CD4-positive, alpha-beta T cell treated with Interleukin-12 subunit alpha and Interleukin-12 subunit beta, for 1 hour (primary cell): ENCODE measurements around the gene MUS81.

ENCODE experiments used
- DNase-seq: peaks from one replicate; pipeline ENCODE4 v3.0.0-alpha.2; 2020

Gene MUS81

DNA sequence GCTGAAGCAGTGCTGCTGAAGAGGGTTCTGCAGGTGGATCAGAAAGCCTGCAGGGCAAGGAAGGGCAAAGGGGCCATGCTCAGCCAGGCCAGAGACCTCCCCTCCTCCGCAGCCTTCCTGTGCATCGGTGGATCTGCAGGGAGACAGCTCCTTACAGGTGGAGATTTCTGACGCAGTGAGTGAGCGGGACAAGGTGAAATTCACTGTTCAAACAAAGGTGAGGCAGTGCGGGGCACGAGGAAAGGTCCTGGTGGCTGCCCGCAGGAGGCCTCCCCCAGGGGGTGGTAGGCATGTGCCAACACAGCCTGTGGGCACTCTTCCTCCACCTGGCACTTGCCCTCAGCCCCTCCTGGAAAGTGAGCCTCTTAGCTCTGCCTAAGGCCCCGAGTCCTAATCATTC lies 10.9 kb upstream of the MUS81 start:
- DNase-seq, result no peak

DNA sequence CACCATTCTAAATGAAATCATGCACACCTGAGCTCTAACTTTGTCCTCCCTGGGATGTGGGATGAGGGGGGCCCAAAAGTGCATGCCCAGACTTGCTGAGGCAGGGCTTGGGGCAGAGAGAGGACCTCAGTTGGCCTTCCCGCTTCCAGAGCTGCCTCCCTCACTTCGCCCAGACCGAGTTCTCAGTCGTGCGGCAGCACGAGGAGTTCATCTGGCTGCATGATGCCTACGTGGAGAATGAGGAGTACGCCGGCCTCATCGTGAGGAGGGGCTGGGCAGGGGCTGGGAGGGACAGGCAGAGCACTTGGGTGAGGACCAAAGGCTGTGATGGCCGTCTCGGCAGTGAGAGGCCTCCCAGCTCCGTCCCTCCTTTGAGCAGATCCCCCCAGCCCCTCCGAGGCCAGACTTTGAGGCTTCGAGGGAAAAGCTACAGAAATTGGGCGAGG lies 10.4 kb upstream of the MUS81 start:
- DNase-seq, result no peak

DNA sequence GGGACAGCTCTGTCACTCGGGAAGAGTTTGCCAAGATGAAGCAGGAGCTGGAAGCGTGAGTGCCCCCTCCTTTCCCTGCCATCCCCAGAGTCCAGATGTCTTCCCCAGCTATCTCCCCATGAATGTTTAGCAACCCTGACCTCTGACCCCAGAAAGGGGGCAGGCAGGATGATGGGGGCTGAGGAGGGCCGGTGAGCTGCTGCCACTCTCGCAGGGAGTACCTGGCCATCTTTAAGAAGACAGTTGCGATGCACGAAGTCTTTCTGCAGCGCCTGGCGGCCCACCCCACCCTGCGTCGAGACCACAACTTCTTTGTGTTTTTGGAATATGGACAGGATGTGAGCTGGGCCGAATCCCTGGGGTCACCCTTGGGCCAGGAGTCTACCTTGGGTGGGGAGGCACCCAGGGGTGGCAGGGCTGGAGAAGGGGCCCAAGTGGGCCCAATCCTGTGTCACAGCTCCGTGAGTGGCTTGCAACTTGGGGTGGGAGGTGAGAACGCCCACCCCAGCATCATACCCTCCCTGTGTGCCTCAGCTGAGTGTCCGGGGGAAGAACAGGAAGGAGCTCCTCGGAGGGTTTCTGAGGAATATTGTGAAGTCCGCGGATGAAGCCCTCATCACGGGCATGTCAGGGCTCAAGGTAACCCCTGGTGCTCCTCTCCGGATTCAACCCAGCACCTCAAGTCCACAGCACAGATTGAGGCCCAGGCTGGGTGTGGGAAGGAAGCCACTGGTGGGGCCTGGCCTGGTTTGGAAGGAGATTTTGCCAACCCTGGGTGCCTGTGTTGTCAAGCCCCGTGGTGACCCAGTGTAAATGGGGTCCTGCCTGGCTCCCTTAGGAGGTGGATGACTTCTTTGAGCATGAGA lies 9.8 kb upstream of the MUS81 start:
- no peak for DNase-seq

DNA sequence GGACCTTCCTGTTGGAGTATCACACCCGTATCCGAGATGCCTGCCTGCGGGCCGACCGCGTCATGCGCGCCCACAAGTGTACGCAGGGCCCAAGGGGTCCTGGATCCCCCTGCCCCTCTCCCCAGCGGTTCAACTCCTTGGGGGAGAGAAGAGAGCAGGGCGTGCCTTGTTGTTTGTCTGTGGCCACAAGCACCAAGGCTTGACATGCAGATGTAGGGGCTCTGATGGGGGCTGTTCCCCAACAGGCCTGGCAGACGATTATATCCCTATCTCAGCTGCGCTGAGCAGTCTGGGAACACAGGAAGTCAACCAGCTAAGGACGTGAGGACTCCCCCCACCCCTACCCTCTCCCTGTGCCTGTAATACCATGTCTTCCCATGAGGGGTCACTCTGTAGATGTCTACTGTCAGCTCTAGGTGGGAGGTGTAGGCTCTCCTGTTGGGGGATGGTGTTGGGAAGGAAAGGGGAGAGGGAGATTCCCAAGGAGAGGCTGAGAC lies 9.1 kb upstream of the MUS81 start:
- peak; percentile 34 for DNase-seq

DNA sequence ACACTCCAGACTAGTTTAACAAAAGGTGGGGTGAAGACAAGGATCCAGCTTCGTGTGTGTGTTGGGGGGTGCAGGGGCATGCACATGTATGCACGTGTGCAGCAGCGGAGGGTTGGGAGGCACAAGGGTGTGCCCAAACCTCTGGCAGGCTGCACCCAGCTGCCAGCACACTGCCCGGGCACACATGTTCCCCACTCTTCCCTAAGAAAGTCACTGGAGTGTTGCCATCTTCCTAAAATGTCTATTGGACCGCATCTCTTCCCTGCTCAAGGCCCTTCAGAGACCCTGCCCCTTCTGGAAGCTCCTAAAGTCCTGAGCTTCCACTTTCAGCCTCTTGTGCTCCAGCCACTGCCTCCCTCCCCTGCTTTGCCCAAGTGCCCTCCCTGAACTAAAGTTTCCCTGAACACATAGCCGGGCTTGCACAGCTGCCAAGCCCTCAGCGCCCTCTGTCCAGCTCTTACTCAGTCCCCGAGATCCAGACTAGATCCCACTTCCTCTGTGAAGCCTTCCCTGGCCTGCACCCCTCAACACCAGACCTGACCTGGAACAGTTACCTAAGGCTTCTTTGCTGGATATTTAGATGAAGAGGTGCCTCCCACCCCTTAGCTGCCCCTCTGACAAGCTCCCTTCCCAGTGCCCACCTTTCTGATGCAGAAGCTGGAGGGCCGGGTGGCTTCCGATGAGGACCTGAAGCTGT lies 8.3 kb upstream of the MUS81 start:
- no peak for DNase-seq

DNA sequence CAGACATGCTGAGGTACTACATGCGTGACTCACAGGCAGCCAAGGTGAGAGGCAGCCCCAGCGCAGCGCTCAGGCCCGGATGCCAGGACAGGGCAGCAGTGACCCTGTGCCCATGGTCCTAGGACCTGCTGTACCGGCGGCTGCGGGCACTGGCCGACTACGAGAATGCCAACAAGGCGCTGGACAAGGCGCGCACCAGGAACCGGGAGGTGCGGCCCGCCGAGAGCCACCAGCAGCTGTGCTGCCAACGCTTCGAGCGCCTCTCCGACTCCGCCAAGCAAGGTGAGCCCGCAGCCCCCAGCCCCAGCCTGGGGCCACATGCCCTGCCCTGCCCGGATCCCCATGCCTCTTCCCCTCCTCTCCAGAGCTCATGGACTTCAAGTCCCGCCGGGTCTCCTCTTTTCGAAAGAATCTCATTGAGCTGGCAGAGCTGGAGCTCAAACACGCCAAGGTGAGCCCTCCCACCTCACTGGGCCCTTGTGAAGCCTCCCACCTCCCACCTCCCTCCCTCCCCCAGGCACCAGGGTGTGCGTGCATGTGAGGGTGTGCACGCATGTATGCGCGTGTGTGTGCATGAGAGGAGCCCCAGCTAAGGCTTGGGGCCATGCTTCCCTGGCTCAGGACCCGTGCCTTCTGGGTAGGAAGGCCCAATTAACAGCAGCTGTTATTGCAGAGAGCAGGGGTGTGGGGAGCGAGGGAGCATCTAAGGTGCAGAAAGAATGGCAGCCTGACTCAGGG lies 7.6 kb upstream of the MUS81 start:
- no peak for DNase-seq

DNA sequence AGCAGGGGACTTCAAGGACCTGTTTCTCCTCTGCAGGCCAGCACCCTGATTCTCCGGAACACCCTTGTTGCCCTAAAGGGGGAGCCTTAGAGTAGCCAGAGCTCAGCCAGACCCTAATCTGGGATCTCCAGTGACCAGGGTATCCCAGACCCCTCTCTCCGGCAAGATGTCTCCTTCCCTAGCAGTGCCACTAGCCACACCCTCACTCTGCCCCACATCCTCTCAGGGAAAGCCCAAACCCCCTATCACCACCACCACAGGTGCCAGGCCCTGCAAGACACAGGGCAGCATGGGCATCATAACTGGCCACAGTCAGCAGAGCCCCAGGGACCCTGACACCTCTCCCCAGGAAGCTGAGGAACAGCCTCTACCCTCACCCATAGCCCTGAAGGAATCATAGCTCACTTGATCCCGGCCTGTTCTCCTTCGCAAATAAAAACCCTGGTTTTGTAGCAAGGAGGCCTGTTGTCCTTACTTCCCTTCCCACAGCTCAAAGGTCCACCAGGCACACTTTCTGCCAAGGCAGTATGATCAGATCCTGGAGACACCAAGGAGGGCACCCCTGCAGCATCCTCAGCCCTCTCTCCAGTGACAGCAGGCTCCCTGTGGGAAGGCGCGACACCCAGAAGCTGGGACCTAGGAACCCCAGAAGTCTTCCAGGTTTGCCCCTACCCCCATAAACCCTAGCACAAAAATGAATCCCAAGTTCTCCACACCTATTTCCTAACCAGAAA lies 6.8 kb upstream of the MUS81 start:
- no peak for DNase-seq

DNA sequence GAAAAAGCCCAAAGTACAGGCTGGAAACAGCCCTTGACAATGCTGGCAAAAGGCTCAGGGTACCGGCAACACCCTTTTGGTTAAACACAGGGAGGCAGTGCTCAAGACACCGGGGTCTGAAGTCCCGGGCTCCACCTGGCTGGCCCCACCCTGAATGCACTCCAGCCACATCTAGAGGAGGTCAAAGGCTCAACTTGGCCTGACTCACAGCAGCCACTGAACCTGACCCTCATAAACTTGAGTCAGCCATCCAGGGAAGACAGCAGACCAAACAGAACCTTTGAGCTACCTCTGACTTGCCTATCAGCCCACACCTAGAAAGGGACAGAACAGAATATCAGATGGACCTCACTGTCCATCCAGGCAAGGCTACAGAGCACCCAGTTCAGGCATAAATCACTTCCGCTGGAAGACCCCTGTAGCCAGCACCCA lies 6.1 kb upstream of the MUS81 start:
- DNase-seq, result no peak

DNA sequence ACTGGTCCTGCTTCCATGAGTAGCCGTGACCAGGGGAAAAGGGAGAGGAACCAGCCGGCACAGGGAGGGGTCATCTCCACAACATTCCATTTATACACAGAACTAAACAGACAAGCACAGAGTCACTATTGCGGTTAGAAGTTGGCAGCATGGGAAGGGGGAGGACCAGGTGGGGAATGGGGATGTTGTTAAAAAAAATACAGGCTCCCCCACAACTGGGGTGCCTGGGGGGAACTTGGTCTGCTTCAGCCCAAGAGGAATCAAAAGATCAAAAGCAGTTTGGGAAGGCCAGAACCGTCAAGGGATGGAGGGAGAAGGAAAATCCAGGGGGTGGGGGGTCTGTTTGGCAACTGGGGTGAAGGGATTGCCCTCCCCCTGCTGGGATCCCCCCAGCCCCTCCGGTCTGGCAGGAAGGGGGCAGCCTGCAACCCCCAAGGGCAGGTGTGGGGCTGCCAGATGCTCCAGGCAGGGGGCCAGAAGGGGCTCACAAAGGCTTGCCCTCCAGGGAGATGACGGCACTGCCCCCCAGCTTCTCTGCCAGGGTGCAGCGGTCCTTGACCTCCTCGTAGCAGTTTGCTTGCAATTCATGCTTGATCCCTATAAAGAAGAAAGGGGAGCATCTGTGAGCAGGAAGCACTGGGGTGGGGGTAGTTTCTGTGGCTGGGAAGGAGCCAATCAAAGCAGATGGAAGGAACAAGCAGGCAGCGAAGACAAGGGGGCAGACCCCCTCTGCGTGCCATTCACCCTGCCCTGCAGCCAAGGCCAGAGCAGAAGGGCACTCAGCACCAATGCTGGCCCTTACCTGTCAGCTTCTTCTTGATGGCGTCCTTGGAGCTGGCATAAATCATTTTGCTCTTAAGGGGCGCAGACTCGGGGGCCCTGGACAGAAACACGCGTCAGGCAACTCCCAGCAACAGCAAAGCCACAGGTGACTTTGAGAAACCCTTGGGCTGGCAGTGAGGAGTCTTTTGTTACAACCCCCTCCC lies 5.1 kb upstream of the MUS81 start:
- no peak for DNase-seq

DNA sequence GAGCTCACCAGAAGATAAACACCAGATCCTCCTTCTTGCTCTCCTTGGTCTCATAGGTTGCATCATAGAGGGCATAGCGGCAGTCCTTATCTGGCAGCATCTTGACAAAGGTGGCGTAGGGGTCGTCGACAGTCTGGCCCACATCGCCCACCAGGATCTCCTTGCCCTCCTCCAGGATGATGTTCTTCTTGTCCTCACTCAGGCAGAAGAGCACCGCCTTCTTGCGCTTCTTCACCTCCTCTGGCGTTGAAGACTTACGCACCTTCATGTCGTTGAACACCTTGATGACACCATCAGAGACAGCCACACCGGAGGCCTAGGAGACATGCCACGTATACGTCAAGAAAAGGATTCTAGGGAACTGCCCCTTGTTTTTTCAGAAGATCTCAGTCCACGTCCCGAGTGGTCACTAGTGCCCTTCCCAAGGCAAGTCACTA lies 4.3 kb upstream of the MUS81 start:
- DNase-seq, result no peak

DNA sequence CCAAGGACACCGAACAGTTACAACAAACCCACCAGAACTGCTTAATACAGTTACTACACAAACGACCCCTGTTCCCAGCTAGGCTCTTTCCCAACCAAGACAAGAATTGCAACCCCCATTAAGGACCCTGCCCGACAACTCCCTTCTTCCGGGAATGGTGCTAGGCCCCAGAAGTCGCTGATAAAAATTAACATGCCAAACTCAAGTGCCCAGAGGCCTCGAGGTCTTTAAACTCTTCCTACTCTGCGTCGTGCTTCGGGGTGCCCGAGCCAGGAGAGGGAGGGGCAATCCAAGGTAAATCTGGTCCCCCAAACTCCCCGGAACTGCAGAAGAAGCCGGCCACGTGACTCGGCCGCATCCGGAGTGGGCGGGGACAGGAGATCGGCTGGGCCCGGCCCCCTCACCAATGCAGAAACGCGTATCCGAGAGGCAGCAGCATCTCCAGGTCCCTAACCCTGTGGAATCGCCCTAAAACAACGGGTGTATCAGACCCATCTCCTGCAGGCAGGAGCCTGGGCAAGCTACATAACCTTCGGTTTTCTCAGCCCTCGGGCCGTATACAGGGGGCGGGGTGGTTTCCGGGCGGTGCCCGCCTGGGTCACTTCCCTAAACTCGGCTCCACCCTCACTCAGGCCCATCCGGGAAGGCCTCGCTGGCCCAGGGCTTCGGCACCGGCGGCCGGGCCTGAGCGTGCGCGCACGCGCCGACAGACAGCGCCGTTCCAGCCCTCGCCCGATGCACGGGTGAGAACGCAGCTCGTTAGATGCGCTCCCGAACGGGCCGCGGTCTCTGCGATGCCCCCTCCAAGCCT lies 3.3 kb upstream of the MUS81 start:
- DNase-seq, result peak; percentile 84

DNA sequence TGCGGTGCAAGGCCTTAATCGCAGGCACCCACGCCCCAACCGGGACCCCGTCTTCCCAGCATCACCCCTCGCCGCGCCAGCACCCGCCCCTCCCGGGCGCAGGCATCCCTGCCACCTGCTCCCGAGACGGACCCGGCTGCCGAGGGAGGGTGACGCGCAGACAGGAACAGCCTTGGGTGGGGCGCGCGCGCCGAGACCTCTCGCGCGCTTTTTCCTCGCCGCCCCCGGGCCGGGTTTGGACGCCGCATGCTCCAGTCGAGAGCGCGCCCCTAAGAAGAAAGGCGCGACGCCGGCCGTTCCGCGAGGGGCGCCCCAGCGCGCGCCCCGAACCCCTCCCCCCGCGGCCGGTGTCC lies 2.8 kb upstream of the MUS81 start:
- peak; percentile 62 for DNase-seq

DNA sequence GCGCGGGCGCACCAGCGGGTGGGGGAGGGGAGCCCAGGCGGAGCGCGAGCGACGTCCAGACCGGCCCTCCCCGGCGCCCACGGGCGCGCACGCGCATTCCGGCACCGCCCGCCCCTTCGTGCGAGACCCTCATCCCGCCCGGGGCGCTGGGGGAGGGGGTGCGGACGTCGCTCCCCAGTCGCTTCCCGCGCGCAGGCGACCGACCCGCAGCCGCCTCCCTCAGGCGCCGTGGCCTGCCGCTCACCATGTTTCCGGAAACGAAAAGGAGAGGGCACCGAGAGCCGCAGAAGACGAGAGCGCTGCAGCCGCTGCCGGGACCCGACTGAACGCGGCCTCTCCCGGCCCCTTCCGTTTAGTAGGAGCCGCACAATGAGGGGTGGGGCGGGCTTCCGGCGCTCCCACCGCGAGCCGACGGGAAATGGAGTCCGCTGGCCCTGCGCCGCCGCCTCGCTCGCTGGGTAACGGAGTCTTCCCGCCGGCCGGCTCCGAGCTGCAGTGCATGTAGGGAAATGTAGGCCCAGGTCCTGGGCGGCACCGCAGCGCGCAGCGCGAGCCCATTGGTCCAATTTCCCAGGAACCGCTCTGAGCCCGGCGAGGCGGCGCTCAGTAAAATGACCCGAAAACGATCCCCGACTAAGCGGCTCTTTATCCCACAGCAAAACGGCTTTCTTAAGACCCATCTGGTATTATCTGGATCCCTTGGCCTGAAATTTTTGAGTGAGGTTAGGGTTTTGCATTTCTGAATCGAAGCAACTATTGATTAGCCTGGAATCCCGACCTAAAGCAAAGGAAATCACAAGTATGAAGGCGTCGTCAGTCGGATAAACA lies 2.2 kb upstream of the MUS81 start, which contains the start of gene CFL1:
CFL1 (minus strand) TSS at position 328 of the 828 bp plus-strand sequence; CDS start at position 247, 81 bp downstream.
- peak; percentile 98 for DNase-seq

DNA sequence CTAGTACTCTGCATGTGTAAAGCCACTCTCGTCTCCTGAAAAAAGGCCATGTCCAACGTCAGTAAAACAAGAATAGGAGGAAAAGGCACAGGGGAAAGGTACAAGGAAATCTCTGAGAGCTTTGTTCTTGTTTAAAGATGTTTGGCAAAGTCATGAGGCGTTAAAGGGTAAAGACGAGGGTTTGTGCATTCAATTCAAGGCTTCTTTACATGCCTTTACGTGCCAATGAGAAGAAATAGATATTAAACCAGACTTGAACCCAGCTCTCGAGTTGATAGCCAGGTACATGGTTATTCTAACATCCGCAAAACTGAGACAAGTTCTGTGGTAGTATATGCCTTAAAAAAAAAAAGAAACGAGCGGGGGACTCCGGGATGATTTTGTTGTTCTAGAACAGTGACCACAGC lies 1.5 kb upstream of the MUS81 start:
- peak; percentile 31 for DNase-seq

DNA sequence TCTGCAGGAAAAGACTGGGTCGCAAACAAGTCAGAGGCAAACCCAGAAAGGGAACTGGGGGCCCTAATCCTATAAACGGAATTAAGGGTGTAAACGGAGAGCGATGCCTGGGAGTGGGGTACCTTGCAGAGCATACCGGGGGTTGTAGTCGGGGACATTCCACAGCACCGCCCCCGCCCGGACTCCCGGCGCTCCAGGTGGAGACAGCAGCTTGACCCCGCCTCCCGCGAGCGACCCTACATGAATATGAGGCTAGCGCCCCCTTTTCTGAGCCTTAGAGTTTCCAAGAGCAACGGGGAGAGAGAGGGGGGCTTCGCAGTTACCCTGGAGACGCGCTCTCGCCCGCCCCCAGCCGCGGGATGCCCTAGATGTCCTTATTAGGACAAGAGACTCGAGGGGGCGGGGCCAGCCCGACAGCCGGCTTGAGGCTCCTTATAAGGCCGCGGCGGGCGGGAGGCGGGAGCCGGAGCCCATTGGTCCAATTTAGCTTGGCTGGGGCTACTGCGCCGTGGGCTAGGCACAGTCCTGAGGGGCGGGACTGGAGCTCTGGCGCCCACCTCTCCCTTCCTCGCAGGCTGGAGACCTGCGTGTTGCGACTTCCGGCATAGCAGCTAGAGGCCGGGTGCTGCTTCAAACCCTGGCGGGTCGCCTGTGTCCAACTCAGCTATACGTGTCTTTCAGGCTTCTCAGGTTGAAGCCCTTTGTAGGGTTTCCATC lies 980 bp upstream of the MUS81 start:
- peak; percentile 97 for DNase-seq

DNA sequence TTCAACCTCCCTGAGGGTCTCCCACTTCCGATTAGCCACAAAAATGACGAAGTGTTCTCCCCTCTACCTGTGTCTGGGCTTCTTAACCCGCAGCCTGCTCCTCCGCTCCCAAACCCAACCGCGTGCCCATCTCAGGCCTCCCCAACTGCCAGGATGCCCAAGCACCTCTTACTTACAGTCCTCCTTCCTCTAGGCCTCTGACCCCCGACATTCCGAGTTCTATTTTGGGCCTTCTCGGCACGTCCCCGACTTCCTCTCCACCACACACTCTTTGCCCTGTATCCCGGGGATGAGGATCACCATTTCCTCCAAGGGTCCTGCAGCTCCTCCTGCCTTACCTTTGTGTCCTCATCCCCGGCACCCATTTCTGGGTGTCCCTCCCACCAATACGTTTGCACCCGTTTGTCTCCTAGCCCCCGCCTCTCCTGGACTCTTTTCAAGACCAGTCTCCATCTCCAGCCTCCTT lies 388 bp upstream of the MUS81 start:
- no peak for DNase-seq

DNA sequence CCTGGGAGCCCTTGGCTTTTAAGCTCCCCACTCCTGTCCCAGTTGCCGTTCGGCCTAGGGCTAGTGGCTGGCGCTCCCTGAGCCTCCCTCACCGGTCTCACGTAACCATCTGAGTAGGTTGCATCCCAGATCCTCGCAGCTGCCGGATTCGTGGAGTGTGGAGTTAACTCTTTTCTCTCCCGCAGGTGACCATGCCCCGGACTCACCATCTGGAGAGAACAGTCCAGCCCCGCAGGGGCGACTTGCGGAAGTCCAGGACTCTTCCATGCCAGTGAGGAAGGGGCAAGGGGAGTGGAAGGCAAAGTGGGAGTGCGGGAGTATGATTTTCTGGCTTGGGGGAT lies 902 bp downstream of the MUS81 start:
- DNase-seq, result no peak

DNA sequence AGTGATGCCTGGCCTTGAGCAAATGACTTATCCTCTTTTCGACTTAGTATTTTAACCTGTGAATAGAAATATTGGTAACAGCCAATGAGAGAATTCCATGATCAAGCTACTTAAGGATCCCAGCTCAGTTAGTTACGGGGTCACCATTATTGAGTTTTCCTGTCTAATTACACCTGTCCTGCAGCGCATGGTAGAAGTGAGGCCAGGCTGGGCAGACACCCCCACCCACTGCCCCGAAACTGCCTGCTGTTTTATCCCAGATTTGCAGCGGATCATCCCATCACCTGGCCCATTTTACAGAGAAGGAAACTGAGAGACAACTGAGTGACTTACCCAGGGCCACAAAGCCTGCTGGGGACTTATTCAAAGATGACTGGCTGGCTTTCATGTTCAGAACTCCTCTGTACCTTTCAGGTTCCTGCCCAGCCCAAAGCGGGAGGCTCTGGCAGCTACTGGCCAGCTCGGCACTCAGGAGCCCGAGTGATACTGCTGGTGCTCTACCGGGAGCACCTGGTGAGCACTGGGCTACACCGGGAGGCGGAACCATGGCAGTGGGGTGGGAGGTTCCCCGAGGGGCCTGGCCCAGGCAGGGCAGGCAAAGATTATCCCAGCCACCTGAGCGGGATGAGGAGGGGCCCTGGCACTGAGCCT lies 1.4 kb downstream of the MUS81 start:
- DNase-seq, result no peak
